HG03342 (cell line): ENCODE results near the gene MTURN.
"Not testable (repeated sequence)": the region's sequence is repeated elsewhere in the genome, so short reads cannot be mapped to it uniquely, and the experiment has no call there.

Source experiments
- ATAC-seq: cut with Tn5 transposase; IDR thresholded peaks from one replicate; pipeline ENCODE4 v1.9.1; 2021; ENCODE audit warnings: mild to moderate bottlenecking, moderate library complexity; ENCODE audit not compliant: unreplicated experiment

The MTURN gene

DNA sequence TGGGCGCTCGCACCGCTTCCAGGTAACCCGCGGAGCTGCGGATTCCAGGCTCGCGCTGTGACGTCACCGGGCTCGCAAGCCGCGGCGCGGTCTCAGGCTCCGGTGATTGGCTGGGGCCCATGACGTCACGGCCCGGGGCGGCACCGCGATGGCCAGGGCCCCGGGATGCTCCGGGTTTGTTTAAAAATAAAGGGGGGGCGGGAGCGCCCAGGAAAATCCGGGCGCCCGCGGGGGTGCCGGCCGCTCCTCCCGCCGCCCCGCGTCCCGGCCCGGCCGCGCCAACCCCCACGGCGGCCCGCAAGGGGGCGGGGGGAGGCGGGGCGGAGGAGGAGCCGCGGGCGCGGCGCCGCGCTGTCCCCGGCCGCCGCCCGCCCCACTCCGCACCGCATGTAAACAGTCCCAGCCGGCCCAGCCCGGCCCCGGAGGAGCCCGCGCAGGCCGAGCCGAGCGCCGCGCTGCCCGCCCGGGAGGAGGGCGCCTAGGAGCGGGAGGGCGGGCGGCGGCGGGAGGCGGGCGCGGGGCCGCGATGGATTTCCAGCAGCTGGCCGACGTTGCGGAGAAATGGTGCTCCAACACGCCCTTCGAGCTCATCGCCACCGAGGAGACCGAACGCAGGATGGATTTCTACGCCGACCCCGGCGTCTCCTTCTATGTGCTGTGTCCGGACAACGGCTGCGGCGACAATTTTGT lies at the start of gene MTURN:
MTURN (plus strand) TSS at position 376 of the 690 bp plus-strand sequence; CDS start at position 527, 151 bp downstream.
- peak; percentile 76 for ATAC-seq

DNA sequence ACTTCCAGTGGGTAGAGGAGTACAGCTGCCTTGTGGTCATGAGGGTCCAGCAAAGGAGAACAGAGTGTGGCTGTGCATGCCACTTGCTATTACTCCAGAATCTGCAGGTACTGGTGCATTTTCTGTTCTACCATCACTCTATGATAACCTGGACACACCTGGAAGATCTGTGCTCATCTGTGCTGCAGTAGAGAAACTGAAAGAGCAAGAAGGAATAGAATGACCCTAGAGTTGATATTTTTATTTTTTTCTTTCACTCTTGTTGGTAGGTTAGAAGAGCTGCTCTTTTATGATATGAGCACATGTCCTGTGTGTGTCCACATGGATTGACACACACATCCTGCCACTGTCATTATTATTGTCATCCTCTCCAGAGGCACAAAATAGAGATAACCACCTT lies 48.3 kb upstream of the MTURN start:
- no peak for ATAC-seq

DNA sequence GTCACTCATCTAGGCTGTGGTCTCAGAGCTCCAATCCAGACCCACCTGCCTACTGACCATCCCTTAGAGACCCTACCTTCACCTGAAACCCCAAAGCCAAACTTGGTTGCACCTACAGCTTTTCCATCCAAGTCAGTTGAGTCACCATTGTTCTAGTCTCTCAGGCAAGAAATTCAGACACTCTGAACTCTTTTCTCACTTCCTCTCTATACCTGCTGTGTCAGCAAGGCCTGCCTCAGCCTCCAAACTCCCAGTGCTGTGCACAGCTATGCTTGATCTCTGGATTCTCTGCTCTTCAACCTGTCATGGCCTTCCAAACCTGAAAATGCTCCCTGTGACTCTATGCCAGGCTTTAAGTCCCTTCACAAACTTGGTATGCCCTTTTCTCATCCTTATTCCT lies 47.4 kb upstream of the MTURN start:
- no peak for ATAC-seq

DNA sequence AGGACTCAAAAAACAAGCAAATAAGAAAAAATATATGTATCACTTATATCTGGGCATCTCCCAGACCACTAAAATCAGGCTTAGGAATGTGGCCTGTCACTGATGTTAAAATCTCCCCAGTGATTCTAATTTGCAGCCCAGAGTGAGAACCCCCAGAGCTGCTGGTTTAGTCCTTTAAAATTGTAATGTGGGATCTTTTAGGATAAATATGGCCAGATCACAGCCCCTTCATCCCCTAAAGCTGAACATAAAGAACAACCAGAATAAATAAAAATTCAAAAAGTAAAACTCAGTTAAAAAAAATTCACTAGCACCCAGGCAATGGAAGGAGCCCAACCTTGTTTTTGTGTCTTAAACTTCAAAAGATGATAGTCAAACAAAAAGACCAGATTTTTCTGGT lies 46.4 kb upstream of the MTURN start:
- ATAC-seq: no peak

DNA sequence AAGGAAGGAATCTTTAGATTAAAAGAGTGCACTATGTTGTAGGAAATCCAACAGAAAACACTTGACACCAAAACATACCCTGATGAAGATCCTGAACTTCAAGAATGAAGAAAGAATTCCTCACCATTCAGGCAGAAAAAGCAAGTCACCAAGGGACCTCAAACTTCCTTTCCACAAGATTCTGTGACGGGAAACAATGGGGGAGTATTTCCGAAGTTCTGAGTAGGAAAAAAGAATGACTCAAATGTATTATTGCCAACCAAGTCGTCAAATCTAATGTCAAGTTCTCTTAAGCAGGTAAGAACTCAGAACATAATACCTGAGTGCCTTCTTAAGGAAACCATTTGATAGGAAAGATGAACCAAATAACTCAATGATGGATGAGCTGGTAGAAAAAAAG lies 44.7 kb upstream of the MTURN start:
- no peak for ATAC-seq

DNA sequence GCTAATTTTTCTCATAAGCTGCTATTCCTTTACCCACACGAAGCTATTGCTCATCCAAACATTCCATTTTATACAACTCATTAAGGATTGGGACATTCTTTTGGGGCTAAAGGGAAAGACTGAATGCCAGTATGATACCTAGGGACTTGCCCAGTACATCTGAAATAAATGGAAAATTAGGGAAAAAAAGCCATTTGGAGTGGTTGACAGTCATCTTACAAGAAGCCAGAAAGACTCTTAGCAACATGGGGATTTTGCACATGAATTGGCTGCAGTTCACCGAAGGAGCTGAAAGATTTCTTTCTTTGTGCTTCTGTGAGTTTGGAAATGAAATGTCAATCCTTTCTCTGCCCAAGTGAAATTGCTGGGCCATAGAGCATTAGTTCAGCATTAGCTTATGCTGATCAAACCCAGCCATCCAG lies 43.3 kb upstream of the MTURN start:
- ATAC-seq: no peak

DNA sequence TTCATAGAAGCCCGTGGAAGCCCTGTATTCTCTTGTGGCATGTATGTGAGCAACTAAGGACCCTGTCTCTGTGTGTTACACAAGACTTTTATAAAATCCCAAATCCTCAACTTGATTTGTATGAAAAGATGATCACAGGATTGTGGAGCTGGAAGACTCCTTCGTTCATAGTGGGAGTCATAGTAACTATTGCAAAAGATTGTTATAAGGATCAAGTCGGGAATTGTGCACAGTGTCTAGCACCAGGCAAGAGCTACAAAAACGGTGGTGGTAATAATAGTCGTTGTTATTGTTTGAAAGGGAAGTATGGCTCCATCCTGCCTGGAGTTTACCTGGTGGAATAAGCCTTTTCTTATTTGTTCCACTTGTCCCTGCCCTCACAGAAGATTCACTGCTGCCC lies 42.8 kb upstream of the MTURN start:
- ATAC-seq: no peak

DNA sequence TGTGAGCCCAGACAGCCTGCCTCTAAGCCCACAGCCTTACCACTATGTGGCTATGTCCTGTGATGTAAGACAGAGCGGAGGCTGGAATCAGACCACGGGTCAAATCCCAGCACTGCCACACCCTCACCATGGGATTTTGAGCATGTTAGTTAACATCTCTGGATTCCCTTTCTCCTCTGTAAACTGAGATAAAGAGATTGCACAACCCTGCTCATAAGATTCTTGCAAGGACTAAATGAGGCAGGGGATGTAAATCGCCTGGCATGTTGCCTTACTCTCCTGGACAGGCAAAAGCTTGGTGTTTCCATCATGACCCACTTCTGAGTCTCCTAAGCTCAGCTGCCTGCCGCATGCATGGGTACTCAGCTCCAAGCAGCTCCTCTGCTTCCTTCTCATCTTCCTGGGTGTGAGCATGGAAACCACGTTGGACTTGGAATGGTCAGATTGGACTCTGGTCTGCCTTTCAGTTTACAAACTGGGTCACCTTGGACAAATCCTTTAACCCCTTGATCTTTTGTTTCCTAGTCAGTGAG lies 41.3 kb upstream of the MTURN start:
- no peak for ATAC-seq

DNA sequence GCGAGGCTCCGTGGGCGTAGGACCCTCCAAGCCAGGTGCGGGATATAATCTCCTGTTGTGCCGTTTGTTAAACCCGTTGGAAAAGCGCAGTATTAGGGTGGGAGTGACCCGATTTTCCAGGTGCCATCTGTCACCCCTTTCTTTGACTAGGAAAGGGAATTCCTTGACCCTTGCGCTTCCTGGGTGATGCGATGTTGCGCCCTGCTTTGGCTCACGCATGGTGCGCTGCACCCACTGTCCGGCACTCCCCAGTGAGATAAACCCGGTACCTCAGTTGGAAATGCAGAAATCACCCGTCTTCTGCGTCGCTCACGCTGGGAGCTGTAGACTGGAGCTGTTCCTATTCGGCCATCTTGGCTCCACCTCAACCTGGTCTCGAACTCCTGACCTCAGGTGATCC lies 36.2 kb upstream of the MTURN start:
- not testable (repeated sequence) for ATAC-seq

DNA sequence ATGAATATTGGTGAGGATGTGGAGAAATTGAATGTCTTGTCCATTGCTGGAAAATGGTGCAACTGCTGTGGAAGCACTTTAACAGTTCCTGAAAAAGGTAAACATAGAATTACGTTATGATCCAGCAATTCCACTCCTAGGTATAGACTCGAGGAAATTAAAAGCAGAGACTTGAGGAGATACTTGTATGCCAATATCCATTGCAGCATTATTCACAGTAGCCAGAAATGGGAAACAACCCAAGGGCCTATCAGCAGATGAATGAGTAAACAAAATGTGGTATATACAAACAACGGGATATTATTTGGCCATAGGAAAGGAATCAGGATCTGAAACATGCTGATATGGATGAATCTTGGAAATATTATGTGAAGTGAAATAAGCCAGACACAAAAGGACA lies 32.5 kb upstream of the MTURN start:
- no peak for ATAC-seq

DNA sequence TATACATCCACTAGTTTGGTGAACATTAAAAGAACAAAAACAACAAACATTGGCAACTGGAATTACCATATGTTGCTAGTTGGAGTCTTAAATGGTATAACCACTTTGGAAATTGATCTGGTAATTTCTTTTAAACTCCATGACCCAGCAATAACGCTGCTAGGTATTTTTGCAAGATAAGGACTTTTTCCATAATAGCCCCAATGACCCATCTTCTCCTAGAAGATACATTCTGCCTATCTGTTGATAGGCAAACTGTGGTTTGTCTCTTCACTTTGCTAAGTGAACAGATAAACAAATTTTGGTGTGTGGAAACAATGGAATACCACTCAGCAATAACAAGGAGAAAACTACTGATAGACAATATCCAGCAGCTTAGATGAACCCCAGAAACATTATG lies 30.6 kb upstream of the MTURN start:
- ATAC-seq: no peak

DNA sequence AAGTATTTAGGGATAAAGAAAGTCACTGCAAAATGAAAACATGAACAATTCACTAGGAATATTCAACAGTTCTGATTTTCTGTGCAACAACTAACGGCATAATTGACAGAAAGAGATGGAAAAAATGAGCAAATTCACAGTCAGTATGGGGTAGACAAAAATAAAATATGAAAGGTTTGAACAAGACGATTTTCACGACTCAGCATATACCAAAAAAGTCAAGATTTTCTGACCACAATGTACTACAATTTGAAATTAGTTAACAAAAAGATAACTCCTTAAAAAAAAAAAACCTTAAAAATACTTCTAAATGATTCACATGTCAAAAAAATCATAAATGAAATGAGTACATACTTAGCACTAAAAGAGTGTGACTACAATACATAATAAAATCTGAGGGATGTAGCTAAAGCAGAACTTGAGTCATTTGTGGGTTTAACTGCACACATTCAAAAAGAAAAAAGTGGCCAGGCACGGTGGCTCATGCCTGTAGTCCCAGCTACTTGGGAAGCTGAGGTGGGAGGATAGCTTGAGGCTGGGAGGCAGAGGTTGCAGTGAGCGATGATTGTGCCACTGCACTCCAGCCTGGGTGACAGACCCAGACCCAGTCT lies 22.6 kb upstream of the MTURN start:
- no peak for ATAC-seq

DNA sequence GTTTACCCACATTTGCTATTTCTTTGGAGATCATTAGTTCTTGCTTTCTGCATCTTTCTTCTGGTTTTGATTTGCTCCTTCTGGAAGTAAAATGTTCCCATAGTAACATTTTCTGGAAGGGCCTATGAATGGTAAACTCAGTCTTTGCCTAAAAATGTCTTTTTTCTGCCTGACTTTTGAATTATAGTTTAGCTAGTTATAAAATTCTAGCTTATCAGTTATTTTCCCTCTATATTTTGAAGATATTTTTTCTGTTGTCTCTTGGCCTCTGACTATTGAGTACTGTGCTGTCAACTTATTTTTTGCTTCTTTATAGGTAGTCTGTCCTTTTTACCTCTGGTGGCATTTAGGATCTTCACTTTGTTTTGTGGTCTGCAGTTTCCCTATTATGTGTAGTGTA lies 21.6 kb upstream of the MTURN start:
- ATAC-seq: no peak

DNA sequence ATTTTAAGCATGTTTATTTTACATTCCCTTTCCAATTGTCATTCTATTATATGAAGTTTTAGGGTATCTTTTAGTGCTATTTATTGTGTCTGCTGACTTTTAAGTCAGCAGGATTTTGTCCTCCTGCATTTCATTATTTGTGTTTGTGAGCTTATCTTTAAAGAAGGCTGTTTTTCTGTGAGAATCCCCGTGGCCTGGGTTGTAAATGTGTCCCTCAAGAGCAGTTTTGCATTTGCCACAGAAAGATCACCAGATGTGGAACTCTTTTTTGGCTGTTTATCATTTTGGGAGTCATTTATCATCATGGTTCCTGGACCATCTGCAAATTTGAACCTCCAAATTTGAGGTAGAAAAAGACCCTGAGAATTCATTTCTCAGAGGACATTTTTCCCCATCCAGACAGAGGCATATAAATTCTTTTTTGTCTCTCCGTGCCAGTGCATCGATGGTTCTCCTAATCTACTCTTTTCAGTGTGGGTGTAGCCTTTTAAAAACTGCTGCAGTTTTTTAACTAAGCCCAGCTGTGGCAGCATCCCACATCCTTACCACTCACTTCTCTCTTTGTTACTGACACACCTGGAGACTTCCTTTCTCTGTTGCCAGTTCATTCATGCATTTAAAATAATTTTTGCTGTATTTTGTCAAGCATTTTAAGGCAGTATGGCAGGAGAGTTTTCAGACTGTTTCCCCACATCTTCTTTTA lies 20.1 kb upstream of the MTURN start:
- ATAC-seq: no peak

DNA sequence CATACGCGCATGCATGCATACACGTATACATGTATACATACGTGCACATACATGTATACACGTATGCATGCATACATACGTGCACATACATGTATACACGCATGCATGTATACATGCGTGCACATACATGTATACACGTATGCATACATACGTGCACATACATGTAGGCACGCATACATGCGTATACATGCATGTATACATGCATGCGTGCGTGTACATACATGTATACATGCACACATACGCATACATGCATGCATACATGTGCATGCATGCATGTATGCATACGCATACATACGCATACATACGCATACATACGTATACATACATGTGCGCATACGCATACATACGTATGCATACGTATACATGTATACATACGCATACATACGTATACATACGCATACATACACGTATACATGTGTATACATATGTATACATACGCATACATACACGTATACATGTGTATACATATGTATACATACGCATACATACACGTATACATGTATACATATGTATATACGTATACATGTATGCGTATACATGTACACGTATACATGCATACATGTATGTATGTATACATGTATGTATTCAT lies 19.0 kb upstream of the MTURN start:
- no peak for ATAC-seq

DNA sequence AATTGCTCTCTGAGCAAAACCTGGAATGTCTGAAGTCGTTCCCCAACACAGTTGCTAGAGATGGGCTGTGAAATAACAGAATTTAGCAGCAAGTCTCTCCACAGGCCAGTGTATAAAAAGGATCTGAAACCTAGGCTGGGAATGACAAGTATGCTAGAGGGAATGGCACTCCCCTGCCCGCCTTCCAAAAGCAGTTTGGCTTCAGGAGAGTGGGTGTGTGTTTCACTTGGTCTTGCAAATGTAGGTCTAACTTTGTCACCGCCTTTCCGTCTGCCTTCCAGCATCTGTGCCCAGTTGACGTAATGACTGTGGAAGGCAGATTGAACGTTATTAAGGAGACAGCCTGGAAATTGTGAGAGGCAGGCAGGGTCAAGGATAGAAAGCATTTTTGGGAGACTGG lies 18.0 kb upstream of the MTURN start:
- ATAC-seq: no peak

DNA sequence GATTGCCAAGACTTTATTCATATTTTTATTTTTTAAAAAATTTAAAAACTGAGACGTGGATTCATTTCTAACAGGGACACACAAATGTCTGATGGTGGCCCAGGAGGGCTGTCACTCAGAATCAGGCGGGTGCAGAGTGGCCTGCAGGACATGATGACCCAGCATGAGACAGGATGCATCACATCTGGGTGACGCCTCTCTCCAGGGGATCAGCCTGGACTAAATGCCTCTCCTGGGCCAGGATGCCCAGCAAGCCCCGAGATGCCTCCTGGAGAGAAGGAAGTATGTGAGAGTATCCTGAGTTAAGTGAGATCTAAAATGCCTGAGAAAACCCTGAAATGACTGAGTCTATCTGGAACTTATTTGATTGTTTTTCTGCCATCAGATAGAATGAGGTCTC lies 16.9 kb upstream of the MTURN start:
- ATAC-seq: no peak

DNA sequence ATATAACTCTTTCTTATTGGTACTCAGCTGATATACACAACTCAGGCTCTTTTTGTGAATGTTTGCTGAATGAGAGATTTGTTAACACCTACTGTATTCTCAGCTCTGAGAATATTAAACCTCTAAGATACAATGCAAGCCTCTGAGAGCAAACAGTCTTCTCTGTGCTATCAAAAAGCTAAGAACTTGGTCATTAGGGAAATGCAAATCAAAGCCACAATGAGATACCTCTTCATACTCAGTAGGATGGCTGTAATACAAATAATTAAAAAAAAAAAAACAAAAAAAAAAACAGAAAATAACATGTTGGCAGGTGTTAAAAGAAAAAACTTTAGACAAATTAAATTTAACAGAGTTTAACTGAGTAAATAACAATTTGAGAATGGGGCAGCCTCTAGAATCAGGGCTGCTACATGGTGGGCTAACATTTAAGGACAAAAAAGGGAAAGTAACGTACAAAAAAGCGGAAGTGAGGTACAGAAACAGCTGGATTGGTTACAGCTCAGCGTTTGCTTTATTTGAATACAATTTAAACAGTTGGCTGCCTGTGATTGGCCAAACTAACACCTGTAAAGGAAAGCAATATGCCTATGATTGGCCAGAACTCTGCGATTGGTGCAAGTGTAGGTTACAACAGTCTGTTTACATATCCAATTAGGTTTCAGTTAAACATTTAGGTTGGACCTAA lies 14.8 kb upstream of the MTURN start:
- no peak for ATAC-seq

DNA sequence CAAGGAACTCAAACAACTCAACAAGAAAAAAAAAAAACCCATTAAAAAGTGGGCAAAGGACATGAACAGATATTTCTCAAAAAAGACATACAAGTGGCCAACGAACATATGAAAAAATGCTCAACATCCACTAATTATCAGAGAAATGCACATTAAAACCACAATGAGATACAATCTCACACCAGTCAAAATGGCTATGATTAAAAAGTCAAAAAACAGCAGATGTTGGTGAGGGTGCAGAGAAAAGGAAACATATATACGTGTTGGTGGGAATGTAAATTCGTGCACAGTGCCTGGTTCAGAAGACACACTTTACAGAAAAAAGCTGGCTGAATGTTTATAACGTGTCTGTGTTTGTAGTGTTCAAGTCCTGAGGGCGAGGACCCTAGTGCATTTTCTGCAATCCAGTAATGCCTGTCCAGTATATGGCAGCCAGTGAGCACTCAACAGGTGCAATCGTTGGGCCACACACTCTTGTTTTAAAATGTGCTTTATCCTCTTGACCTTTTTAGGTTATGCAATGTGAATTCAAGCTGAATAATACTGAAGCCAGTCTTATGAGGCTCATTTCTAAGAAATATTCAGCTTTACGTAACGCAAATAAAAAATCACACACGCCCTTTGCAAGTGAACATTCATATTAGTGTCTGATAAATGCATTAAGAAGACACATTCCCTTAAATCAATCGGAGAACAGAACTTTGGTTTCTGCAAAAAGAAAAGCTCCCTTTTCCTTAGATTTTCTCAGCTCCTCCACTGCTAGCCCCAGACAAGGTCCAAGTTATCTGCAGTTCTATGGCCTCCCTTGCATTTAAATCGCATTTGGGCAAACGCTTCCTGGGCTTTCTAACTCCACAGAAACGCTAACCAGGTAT lies 813 bp upstream of the MTURN start:
- ATAC-seq: no peak
